CD14-positive monocyte (primary cell): ENCODE results near the gene SPATA32. TPM values are rescaled to one million over a fixed set of nuclear protein-coding genes. Genes with fewer than 3 reads are reported as not detected.

Source experiments
- DNase-seq, 3 donors: peaks; one replicate each; pipeline ENCODE4 v3.0.0-alpha.2; 2011 to 2022
- H2AFZ ChIP-seq: 2 replicates; pipeline ENCODE4 v1.6.0; 2012; ENCODE audit warnings: mild to moderate bottlenecking, low read depth, low read length, inconsistent platforms; ENCODE audit not compliant: insufficient read depth, poor library complexity, severe bottlenecking
- H3K27ac ChIP-seq, 2 donors: 1 replicate in 1 of 2; 2 replicates in 1 of 2; pipeline ENCODE4 v1.5.1; 2012 to 2013; ENCODE audit warnings: low read length in 2 of 2, control low read depth in 1 of 2, inconsistent platforms in 1 of 2, low read depth in 1 of 2, mild to moderate bottlenecking in 1 of 2
- H3K27me3 ChIP-seq, 2 donors: one replicate each; pipeline versions ENCODE4 v1.6.0 to v1.6.1; 2011 to 2013; ENCODE audit warnings: low read length in 2 of 2; ENCODE audit not compliant: control insufficient read depth in 2 of 2, insufficient read depth in 2 of 2
- H3K36me3 ChIP-seq, 2 donors: replicated peaks in 1 of 2; 1 replicate in 1 of 2; 2 replicates in 1 of 2; pipeline versions ENCODE4 v1.5.1 to v1.6.1; 2012 to 2013; ENCODE audit warnings: low read length in 2 of 2, control low read depth in 1 of 2, inconsistent platforms in 1 of 2, mild to moderate bottlenecking in 1 of 2; ENCODE audit not compliant: insufficient read depth in 2 of 2, control insufficient read depth in 1 of 2
- H3K4me1 ChIP-seq, 2 donors: 1 replicate in 1 of 2; 2 replicates in 1 of 2; pipeline versions ENCODE4 v1.5.1 to v1.6.1; 2012 to 2013; ENCODE audit warnings: low read length in 2 of 2, control low read depth in 1 of 2, inconsistent platforms in 1 of 2, mild to moderate bottlenecking in 1 of 2, moderate library complexity in 1 of 2; ENCODE audit not compliant: insufficient read depth in 2 of 2, control insufficient read depth in 1 of 2
- H3K4me2 ChIP-seq: replicated peaks from 2 replicates; pipeline ENCODE3; 2012; ENCODE audit warnings: low read length, moderate library complexity, mild to moderate bottlenecking; ENCODE audit not compliant: poor library complexity, severe bottlenecking; ENCODE audit errors: extremely low read depth
- H3K4me3 ChIP-seq, 3 experiments: fragments of 200-600 bp in 1 of 3; sonication (generic) in 1 of 3; replicated peaks in 1 of 3; 1 replicate in 2 of 3; 2 replicates in 1 of 3; pipeline ENCODE4 v1.5.1; 2011 to 2013; ENCODE audit warnings: low read length in 3 of 3, mild to moderate bottlenecking in 3 of 3, control low read depth in 2 of 3, low read depth in 2 of 3, inconsistent platforms in 1 of 3, moderate library complexity in 1 of 3
- H3K79me2 ChIP-seq: 2 replicates; pipeline ENCODE4 v1.6.0; 2012; ENCODE audit warnings: mild to moderate bottlenecking, control low read depth, inconsistent platforms, low read length, moderate library complexity; ENCODE audit not compliant: insufficient read depth
- H3K9ac ChIP-seq: 2 replicates; pipeline ENCODE4 v1.6.0; 2017; ENCODE audit warnings: low read length, mild to moderate bottlenecking; ENCODE audit not compliant: insufficient read depth, poor library complexity, severe bottlenecking
- H3K9me3 ChIP-seq, 2 donors: replicated peaks in 1 of 2; 1 replicate in 1 of 2; 2 replicates in 1 of 2; pipeline versions ENCODE4 v1.5.1 to v1.6.1; 2012 to 2013; ENCODE audit warnings: low read length in 2 of 2, control low read depth in 1 of 2; ENCODE audit not compliant: control insufficient read depth in 1 of 2, insufficient read depth in 1 of 2
- H4K20me1 ChIP-seq: 2 replicates; pipeline ENCODE4 v1.6.0; 2012; ENCODE audit warnings: mild to moderate bottlenecking, low read length, control low read depth, moderate library complexity; ENCODE audit not compliant: insufficient read depth
- H3K27ac Mint-ChIP-seq, 7 donors: one replicate each; pipeline ENCODE4 v1.8.0; 2020; ENCODE audit warnings: mild to moderate bottlenecking in 7 of 7, mixed read lengths in 7 of 7, moderate library complexity in 6 of 7, inconsistent platforms in 2 of 7
- H3K27me3 Mint-ChIP-seq, 3 donors: one replicate each; pipeline ENCODE4 v1.8.0; 2021 to 2022; ENCODE audit warnings: low read depth in 3 of 3, mild to moderate bottlenecking in 3 of 3, mixed read lengths in 3 of 3, moderate library complexity in 3 of 3, inconsistent platforms in 1 of 3
- H3K36me3 Mint-ChIP-seq, 2 donors: one replicate each; pipeline ENCODE4 v1.8.0; 2020; ENCODE audit warnings: mixed read lengths in 2 of 2, inconsistent platforms in 1 of 2, mild to moderate bottlenecking in 1 of 2
- H3K4me1 Mint-ChIP-seq: one replicate; pipeline ENCODE4 v1.8.0; 2020; ENCODE audit warnings: mild to moderate bottlenecking, mixed read lengths
- H3K4me3 Mint-ChIP-seq, 2 donors: one replicate each; pipeline ENCODE4 v1.8.0; 2020; ENCODE audit warnings: mild to moderate bottlenecking in 2 of 2, mixed read lengths in 2 of 2, moderate library complexity in 1 of 2
- H3K9me3 Mint-ChIP-seq, 7 donors: one replicate each; pipeline ENCODE4 v1.8.0; 2020 to 2022; ENCODE audit warnings: mixed read lengths in 7 of 7, mild to moderate bottlenecking in 6 of 7, moderate library complexity in 6 of 7, inconsistent platforms in 2 of 7
- WGBS: methylation state at CpG from one replicate; pipeline ENCODE4 v1.1.5; 2013; ENCODE audit warnings: missing lambda C conversion rate; ENCODE audit not compliant: insufficient coverage; 5-methylcytosine and 5-hydroxymethylcytosine counted together
- intact Hi-C, 2 donors: fragments of 100-400 bp; cut with micrococcal nuclease; formaldehyde crosslinking; loops; one replicate each; pipeline versions ENCODE4 v1.15.0 to v1.15.1; 2023
- polyA plus RNA-seq, 3 donors: library from polyadenylated mRNA; depleted of rRNA in 1 of 3; unstranded in 2 of 3; stranded (reverse) in 1 of 3; fragments of 300-500 nt in 2 of 3; fragments of >200 nt in 1 of 3; fragmentation: Illumina TruSeq in 2 of 3; gene quantifications; 1 replicate in 2 of 3; 2 replicates in 1 of 3; pipeline ENCODE4 v1.2.3, GENCODE V29; 2012 to 2021
- TF ChIP-seq, protein P1 (sequence below): fragments of 200-600 bp; IDR thresholded peaks from one replicate; pipeline ENCODE4 v1.8.0; 2022; ENCODE audit warnings: antibody characterized with exemption, mild to moderate bottlenecking

Gene SPATA32
- polyA plus RNA-seq, 3 donors = not detected

DNA sequence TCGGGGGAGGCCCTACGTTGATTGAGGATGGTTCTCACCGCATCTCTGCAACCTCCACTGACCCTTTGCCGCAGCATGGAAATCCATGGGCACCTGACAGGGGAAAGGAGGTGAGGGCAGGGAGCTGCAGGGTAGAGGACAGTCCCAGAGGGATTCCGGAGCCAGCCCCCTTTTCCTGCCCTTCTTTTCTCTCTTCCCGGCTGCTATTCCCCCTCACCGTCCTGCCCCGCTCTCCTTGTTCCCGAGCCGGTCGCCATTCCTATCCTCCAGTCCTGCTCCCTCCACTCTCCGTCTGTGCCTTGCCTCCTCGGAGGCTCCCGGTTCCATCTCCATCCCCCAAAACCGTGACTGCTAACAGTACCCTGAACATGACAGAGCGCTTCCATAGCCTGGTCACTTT, 4.8 kb downstream of the SPATA32 start:
- Histone ChIP-seq H3K27me3 (peaks cover 0 to 5% of the 10 kb centered on the region in 2 donors), H3K27ac (no peak overlapping the region), H3K4me3 (no peak overlapping the region), H3K4me1 (peaks cover 13 to 36% of the 10 kb centered on the region in 2 donors), H3K9ac (no peak overlapping the region), H4K20me1 (peaks cover 25% of the 10 kb centered on the region), H3K4me2 (no peak overlapping the region), H3K36me3 (no peaks in the 10 kb centered on the region), H3K9me3 (no peaks in the 10 kb centered on the region), H2AFZ (no peak overlapping the region), H3K79me2 (no peaks in the 10 kb centered on the region)
- Mint-ChIP-seq H3K36me3 (peaks cover 0 to 2% of the 10 kb centered on the region in 2 donors), H3K4me1 (peaks cover 41% of the 10 kb centered on the region), H3K9me3 (peaks cover 0 to 2% (median 0%) of the 10 kb centered on the region in 7 donors), H3K27ac (no peak overlapping the region), H3K4me3 (no peak overlapping the region), H3K27me3 (peaks cover 8 to 15% (median 12%) of the 10 kb centered on the region in 3 donors)
- TF ChIP-seq, protein P1, sequence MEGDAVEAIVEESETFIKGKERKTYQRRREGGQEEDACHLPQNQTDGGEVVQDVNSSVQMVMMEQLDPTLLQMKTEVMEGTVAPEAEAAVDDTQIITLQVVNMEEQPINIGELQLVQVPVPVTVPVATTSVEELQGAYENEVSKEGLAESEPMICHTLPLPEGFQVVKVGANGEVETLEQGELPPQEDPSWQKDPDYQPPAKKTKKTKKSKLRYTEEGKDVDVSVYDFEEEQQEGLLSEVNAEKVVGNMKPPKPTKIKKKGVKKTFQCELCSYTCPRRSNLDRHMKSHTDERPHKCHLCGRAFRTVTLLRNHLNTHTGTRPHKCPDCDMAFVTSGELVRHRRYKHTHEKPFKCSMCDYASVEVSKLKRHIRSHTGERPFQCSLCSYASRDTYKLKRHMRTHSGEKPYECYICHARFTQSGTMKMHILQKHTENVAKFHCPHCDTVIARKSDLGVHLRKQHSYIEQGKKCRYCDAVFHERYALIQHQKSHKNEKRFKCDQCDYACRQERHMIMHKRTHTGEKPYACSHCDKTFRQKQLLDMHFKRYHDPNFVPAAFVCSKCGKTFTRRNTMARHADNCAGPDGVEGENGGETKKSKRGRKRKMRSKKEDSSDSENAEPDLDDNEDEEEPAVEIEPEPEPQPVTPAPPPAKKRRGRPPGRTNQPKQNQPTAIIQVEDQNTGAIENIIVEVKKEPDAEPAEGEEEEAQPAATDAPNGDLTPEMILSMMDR = no peak
- no peak for DNase-seq
- 97% methylated on average over 11 of the region's 16 CpGs for WGBS
- intact Hi-C loops = no loop called here

DNA sequence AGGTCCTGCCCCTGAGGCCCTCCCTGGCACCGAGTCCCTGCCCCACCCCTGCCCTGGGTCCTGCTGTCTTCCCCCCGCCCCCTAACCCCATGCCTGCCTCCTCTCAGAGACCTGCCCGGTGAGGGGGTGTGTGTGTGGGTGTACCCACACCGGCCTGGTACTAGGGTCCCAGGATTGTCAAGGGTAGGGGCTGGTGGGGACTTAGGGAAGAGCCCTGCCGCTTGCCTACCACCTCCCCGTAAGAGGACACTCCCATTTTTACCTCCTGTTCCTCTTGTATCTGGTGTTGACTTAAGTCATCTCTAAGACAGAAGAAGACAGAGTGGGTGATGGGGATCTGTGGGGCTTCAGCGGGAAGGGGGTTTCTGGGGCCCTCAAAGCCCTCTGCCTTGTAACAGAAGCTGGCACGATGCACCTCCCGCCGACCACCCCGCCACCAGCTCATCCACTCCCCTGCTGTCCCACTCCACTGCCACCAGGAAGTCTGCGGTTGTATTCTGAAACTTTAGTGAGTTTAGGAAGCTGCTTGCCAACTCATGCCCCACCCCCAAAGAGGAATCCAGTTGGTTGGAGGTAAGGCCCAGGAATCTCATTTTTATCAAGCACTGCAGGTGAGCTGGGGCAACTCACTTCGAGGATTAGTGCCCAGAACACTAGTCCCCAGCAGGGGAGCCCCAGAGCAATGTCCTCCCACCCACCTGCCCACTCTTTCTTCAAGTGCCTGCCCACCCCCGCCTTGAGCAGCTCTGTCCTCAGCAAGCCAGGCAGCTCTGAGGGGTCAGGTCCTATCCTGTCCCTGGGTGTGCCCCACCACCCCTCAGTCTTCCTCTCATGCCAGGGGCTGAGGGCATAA, 5.6 kb downstream of the SPATA32 start:
- 67% methylated on average over 2 of the region's 14 CpGs for WGBS
- intact Hi-C loops = no loop called here
- Mint-ChIP-seq H3K4me1 (peaks cover 35% of the 10 kb centered on the region), H3K27me3 (peaks cover 8 to 13% (median 12%) of the 10 kb centered on the region in 3 donors), H3K9me3 (peaks cover 0 to 2% (median 0%) of the 10 kb centered on the region in 7 donors), H3K36me3 (peaks cover 0 to 2% of the 10 kb centered on the region in 2 donors), H3K27ac (peak overlapping the region in 5 of 7 donors; percentile 1 to 76 (median 69)), H3K4me3 (peak overlapping the region; percentile 74 to 83)
- H3K4me3 ChIP-seq = peak overlapping the region in 1 of 3 experiments; percentile 58
- no peaks in the 10 kb centered on the region for H3K36me3 ChIP-seq
- H3K4me1 ChIP-seq = peaks cover 12 to 29% of the 10 kb centered on the region in 2 donors
- H2AFZ ChIP-seq = no peak overlapping the region
- no peaks in the 10 kb centered on the region for H3K79me2 ChIP-seq
- no peak overlapping the region for H3K9ac ChIP-seq
- peak overlapping the region in 1 of 2 donors; percentile 45 for H3K27ac ChIP-seq
- peaks cover 21% of the 10 kb centered on the region for H4K20me1 ChIP-seq
- DNase-seq = peak in 1 of 3 donors; percentile 42
- TF ChIP-seq, protein P1 = no peak
- H3K4me2 ChIP-seq = peak overlapping the region; percentile 58
- H3K9me3 ChIP-seq = no peaks in the 10 kb centered on the region
- H3K27me3 ChIP-seq = peaks cover 0 to 3% of the 10 kb centered on the region in 2 donors
